GM23338 (cell line): ENCODE results near the gene PLEKHM1.

ENCODE experiments used
- CREB1 ChIP-seq: fragments of 250-450 bp; sonication (Bioruptor Pico); IDR thresholded peaks from 2 replicates; pipeline ENCODE4 v1.5.0; 2020; ENCODE audit warnings: low read depth, mild to moderate bottlenecking, moderate library complexity
- CTCF ChIP-seq, 2 experiments: fragments of 200-600 bp in 1 of 2; sonication (generic) in 1 of 2; conservative IDR thresholded peaks; 2 replicates each; pipeline versions ENCODE4 v1.5.1 to v1.6.1; 2016 to 2017; ENCODE audit warnings: antibody characterized with exemption in 2 of 2, low read depth in 2 of 2, mild to moderate bottlenecking in 2 of 2, moderate library complexity in 1 of 2
- ETS1 ChIP-seq: IDR thresholded peaks from 2 replicates; pipeline ENCODE4 v1.6.1; 2016; ENCODE audit warnings: antibody characterized with exemption
- EZH2 ChIP-seq: fragments of 200-600 bp; sonication (generic); IDR thresholded peaks from one replicate; pipeline ENCODE4 v1.8.0; 2017; ENCODE audit warnings: antibody characterized with exemption, mild to moderate bottlenecking, low read depth; ENCODE audit not compliant: unreplicated experiment
- EZH2phosphoT487 ChIP-seq: fragments of 200-600 bp; sonication (generic); IDR thresholded peaks from one replicate; pipeline ENCODE4 v1.8.1; 2018; ENCODE audit warnings: antibody characterized with exemption; ENCODE audit not compliant: unreplicated experiment
- JUNB ChIP-seq: IDR thresholded peaks from one replicate; pipeline ENCODE4 v1.6.1; 2016; ENCODE audit warnings: antibody characterized with exemption; ENCODE audit not compliant: unreplicated experiment
- NANOG ChIP-seq: IDR thresholded peaks from 2 replicates; pipeline ENCODE4 v1.6.1; 2016; ENCODE audit warnings: antibody characterized with exemption, borderline replicate concordance
- POLR2AphosphoS5 ChIP-seq: IDR thresholded peaks from 2 replicates; pipeline ENCODE4 v1.6.1; 2016; ENCODE audit warnings: antibody characterized with exemption, low read depth
- REST ChIP-seq: IDR thresholded peaks from one replicate; pipeline ENCODE4 v1.6.1; 2018; ENCODE audit warnings: antibody characterized with exemption; ENCODE audit not compliant: unreplicated experiment
- STAT1 ChIP-seq: IDR thresholded peaks from one replicate; pipeline ENCODE4 v1.6.1; 2016; ENCODE audit warnings: antibody characterized with exemption; ENCODE audit not compliant: unreplicated experiment
- ZNF114 ChIP-seq: fragments of 250-450 bp; sonication (Bioruptor Pico); IDR thresholded peaks from 2 replicates; pipeline ENCODE4 v1.5.0; 2020; ENCODE audit warnings: mild to moderate bottlenecking, moderate library complexity
- ZNF331 ChIP-seq: fragments of 250-450 bp; sonication (Bioruptor Pico); IDR thresholded peaks from 2 replicates; pipeline ENCODE4 v1.5.0; 2020; ENCODE audit warnings: low read depth, mild to moderate bottlenecking, moderate library complexity
- TF ChIP-seq, protein P1 (sequence below): fragments of 250-450 bp; sonication (Bioruptor Pico); IDR thresholded peaks from 2 replicates; pipeline ENCODE4 v1.5.0; 2020; ENCODE audit warnings: mild to moderate bottlenecking, moderate library complexity

- TF ChIP-seq CTCF (conservative IDR thresholded peaks at IDR 0.05; ENCODE audit: low read depth in 2 of 2): no peak
- TF ChIP-seq JUNB: no peak
- TF ChIP-seq POLR2AphosphoS5: no peak
- no peak for TF ChIP-seq EZH2
- no peak for TF ChIP-seq STAT1
- TF ChIP-seq CREB1: no peak
- no peak for TF ChIP-seq REST
- no peak for TF ChIP-seq EZH2phosphoT487
- TF ChIP-seq ZNF114 (CRISPR knock-in tag): no peak
- TF ChIP-seq ETS1: no peak
- TF ChIP-seq, protein P1, sequence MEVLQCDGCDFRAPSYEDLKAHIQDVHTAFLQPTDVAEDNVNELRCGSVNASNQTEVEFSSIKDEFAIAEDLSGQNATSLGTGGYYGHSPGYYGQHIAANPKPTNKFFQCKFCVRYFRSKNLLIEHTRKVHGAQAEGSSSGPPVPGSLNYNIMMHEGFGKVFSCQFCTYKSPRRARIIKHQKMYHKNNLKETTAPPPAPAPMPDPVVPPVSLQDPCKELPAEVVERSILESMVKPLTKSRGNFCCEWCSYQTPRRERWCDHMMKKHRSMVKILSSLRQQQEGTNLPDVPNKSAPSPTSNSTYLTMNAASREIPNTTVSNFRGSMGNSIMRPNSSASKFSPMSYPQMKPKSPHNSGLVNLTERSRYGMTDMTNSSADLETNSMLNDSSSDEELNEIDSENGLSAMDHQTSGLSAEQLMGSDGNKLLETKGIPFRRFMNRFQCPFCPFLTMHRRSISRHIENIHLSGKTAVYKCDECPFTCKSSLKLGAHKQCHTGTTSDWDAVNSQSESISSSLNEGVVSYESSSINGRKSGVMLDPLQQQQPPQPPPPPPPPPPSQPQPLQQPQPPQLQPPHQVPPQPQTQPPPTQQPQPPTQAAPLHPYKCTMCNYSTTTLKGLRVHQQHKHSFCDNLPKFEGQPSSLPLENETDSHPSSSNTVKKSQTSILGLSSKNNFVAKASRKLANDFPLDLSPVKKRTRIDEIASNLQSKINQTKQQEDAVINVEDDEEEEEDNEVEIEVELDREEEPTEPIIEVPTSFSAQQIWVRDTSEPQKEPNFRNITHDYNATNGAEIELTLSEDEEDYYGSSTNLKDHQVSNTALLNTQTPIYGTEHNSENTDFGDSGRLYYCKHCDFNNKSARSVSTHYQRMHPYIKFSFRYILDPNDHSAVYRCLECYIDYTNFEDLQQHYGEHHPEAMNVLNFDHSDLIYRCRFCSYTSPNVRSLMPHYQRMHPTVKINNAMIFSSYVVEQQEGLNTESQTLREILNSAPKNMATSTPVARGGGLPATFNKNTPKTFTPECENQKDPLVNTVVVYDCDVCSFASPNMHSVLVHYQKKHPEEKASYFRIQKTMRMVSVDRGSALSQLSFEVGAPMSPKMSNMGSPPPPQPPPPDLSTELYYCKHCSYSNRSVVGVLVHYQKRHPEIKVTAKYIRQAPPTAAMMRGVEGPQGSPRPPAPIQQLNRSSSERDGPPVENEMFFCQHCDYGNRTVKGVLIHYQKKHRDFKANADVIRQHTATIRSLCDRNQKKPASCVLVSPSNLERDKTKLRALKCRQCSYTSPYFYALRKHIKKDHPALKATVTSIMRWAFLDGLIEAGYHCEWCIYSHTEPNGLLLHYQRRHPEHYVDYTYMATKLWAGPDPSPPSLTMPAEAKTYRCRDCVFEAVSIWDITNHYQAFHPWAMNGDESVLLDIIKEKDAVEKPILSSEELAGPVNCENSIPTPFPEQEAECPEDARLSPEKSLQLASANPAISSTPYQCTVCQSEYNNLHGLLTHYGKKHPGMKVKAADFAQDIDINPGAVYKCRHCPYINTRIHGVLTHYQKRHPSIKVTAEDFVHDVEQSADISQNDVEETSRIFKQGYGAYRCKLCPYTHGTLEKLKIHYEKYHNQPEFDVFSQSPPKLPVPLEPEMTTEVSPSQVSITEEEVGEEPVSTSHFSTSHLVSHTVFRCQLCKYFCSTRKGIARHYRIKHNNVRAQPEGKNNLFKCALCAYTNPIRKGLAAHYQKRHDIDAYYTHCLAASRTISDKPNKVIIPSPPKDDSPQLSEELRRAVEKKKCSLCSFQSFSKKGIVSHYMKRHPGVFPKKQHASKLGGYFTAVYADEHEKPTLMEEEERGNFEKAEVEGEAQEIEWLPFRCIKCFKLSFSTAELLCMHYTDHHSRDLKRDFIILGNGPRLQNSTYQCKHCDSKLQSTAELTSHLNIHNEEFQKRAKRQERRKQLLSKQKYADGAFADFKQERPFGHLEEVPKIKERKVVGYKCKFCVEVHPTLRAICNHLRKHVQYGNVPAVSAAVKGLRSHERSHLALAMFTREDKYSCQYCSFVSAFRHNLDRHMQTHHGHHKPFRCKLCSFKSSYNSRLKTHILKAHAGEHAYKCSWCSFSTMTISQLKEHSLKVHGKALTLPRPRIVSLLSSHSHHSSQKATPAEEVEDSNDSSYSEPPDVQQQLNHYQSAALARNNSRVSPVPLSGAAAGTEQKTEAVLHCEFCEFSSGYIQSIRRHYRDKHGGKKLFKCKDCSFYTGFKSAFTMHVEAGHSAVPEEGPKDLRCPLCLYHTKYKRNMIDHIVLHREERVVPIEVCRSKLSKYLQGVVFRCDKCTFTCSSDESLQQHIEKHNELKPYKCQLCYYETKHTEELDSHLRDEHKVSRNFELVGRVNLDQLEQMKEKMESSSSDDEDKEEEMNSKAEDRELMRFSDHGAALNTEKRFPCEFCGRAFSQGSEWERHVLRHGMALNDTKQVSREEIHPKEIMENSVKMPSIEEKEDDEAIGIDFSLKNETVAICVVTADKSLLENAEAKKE (CRISPR knock-in tag): no peak
- TF ChIP-seq NANOG: no peak
- TF ChIP-seq ZNF331 (CRISPR knock-in tag): no peak
Observed at GRCh38 chr17:45423304-45423974, 67.1 kb downstream of the PLEKHM1 start.
